HG03039 (cell line): ENCODE measurements around the gene ABLIM1.

ENCODE experiments used
- ATAC-seq: cut with Tn5 transposase; IDR thresholded peaks from one replicate; pipeline ENCODE4 v1.9.1; 2021; ENCODE audit warnings: mild to moderate bottlenecking, moderate library complexity; ENCODE audit not compliant: unreplicated experiment

Gene ABLIM1

DNA sequence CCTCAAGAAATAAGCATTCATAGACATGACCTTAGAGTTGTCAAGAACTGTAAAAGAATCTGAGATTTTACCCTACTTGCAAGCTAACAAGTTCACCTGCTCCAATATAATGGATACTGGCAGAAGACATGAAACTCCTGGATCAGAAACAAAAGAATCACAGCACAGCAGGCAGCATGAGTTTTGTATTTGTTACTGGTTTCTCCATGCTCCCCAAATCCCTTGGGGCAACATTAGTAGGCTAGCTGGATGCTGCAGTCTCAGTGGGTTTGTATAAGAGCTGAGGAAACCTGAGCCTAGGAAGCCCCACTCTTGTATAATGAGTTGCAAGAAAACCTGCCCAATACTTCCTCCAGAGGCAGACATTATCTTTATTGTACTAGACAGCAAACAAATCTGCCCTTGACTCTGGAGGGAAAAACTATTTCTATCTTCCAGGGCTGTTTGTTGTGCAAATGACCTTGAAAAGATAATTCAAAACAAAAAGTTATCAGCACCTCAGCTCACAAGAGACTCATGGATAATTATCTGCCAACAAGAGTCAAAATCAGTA lies 64.8 kb downstream of the ABLIM1 start:
- no peak for ATAC-seq

DNA sequence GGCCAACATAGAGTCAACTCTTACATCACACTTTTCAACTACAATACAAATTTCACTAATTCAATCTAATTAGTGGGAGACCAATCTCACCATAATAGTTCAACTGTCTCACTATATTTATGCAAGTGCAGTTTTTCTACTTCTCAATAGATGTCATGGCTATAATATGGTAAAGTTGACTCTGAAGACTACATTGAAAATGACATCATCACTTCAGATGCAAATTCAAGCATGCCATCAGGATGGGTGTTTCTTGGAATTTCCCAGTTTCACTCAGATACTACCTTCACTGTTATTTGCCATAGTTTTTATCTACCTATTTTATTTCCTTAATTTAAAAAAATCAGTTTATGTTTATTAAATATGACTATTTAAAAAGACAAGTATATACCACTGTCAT lies 67.1 kb downstream of the ABLIM1 start:
- ATAC-seq = no peak

DNA sequence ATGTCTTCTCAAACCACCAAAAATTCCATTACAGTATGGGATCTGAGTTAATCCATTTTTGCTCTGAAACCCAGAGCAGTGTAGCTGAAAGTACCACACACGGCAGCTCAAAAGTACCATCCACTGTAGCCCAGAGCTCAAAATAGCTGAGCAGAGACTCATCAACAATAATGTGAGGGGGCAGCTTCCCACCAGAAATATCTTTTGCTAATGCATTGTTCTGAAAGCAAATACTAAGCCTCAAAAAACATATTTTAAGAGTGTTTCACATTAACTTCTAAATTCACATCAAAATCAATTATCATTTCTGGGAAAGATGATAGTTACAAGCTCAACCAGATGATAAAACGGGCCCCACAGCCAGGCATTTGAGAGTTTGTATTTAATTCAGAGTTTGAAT lies 73.7 kb downstream of the ABLIM1 start:
- ATAC-seq = no peak

DNA sequence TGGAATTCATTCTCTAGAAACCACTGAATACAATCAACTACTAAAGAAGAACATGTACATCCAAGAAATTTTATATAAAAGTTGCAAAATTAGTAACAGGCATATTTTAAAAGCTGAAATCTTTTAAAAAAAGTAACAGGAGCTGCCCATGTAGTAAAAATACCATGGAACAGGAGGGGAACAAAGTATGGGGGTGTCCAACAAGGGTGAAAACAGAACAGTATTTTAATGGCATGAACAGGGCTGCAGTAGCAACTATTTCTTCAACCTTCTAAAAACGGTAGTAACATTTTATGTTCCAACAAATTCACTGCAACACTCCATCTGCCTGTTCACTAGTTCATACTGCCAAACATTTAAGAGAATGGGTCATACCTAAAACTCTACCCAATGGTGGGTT lies 77.0 kb downstream of the ABLIM1 start:
- ATAC-seq = no peak

DNA sequence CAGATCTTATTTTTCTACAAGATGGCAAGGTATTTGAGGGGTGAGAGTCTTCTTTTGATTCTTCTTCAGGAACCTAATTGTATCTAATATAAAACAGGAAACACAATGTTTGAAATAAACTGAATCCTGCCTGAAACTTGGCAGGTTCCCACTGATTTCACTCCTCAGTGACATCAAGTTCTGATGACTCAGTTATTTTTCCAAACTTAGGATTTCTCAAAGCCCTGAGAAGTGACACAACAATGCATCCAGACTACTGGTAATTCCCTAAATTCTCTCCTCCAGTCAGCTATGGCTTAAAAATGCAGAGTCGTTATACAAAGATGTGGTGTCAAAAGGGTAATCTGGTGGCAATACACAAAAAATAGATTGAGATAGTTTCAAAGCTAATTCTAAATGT lies 80.9 kb downstream of the ABLIM1 start:
- no peak for ATAC-seq

- ATAC-seq = no peak
Measured at GRCh38 chr10:114576716-114577115, 81.4 kb downstream of the ABLIM1 start.

DNA sequence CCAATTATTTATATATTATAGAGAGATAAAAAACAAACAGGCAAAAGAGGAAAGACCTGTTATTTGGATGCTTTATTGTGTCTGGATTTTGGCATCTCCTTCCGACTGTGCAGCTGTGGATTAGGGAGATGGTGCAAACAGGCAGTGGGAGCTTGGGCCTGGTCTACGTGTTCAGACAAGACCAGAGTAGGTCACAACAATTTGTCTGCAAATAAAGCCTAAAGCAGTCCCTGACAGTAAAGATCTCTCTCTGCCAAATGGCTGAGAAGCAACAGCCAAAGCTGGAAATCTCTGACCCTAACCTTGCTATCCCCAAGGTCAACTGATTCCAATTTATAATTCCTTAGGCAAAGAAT lies 82.0 kb downstream of the ABLIM1 start:
- no peak for ATAC-seq

DNA sequence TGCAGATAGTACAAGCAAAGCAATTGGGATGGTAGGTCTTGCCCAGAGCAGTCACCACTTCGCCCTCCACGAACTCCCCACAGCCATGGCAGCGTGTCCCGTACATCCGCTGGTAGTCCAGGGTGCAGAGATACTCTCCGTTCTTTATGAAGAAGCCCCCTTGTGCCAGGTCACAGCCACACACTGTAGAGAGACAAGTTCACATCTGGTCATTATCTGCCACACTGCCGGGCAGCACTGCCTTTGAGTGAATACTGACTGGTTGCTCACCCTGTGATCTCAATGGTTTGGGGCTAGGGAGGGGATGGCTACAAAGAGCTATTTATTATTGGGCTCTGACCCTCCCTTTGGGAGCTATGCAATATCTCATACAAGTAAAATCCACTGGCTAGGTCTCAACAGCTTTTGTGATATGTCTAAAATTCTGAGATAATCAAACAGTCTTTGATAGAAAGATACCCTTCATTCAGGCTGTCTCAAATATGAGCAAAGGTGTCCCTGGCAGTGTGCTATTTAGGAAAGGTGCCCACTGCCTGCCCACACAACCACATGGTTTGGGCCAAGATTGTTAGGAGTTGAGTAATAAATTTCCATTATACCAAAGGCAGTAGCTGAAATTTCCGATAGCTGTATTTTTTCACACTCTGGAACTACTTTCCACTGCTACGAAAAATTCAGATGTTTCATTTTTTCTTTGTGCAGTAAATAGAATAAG lies 82.5 kb downstream of the ABLIM1 start:
- ATAC-seq = no peak

GRCh38 chr10:114573330-114574045 lies 84.6 kb downstream of the ABLIM1 start:
- ATAC-seq = no peak

DNA sequence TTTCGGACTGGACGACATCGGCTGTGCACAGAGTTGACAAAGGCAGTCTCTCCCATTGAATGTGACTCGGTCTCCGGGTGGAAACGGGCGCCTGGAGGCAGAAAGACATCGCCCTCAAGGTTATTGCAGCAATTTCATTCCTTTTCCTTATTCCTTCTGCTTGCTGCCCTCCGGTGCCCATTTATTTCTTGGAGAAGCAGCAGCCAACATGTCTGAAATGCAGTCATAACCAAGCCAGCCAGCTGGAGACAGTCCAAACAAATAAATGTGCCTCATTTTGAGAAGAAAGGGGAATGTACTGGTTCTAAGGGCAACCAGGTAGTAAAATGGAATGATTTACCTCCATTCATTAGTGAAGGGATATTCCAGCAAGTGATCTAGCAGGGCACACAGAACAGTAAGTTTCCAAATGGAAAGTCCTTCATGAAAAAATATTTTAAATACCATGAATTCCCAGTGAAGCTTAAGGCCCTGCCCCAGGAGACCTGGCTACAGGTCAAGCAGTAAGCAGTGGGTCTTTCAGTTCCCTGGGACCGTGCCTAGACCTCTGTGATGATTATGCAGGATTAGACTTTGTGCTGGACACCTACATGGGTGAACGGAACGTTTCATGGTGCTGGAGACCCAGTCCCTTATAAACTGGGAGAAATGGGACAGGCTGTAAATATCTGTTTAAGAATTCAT lies 86.6 kb downstream of the ABLIM1 start:
- no peak for ATAC-seq

GRCh38 chr10:114566064-114566463 lies 92.0 kb downstream of the ABLIM1 start:
- ATAC-seq = no peak

GRCh38 chr10:114565066-114565465 lies 93.0 kb downstream of the ABLIM1 start:
- ATAC-seq = no peak

- no peak for ATAC-seq
Measured at GRCh38 chr10:114561008-114561523, 97.0 kb downstream of the ABLIM1 start.

DNA sequence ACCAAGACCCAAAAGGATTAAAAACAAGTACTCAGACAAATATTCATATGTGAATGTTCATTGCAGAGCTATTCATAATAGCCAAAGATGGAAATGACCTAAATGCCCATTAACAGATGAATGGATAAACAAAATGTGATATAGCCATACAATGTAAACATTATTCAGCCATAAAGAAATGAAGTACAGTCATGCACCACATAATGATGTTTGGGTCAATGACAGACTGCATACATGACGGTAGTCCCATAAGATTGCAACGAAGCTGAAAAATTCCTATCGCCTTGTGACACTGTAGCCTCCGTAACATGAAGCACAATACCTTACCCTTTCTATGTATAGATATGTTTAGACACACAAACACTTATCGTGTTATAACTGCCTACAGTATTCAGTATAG lies 97.9 kb downstream of the ABLIM1 start:
- no peak for ATAC-seq

GRCh38 chr10:114559636-114560035 lies 98.4 kb downstream of the ABLIM1 start:
- no peak for ATAC-seq

GRCh38 chr10:114557854-114558253 lies 100.2 kb downstream of the ABLIM1 start:
- ATAC-seq = no peak

DNA sequence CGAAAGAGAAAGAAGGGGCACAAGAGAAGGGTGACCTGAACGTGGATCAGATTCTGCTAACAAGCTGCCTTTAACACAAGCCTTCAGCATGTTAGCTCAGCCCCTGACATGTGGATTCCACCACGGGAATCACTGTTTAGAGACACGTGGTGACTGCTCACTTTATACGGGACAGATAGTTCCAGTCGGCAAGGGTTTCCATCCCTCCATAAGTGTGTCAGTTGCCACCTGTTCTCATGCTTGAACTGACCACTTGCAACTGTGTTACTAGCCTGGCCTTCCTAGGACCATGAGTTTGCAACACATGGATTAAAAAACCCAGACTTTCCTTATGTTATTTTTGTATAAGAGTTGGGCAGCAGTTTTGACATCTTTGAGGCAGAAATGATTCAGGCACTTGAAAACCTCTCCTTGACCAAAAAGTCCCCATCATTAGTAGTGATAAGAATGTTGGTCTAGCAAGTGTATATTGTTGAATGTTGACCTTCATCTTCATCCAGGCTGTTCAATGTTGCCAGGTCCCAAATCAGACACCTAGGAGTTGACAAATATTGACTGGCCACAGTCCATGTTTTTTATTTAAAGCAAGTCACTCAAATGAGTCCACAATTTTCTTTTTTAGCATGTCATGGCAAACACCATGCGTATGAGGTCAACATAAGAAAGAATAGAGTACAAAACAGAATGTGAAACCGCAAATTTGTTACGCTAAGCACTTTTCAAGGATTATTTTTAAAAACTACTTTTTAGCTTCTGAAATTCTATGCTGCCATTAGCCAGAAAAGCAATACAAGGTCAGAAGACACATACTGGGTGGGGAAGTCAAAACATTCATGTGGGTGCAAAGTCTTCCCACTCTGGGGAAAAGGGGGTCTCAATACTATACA lies 101.6 kb downstream of the ABLIM1 start:
- ATAC-seq = no peak

- ATAC-seq = no peak
Measured at GRCh38 chr10:114553436-114553835, 104.6 kb downstream of the ABLIM1 start.

- no peak for ATAC-seq
Measured at GRCh38 chr10:114552050-114552449, 106.0 kb downstream of the ABLIM1 start.

GRCh38 chr10:114551636-114551972 lies 106.5 kb downstream of the ABLIM1 start:
- ATAC-seq = no peak
